SJSA1 (cell line): Measurements from ENCODE around the gene WDR38. TPM values are rescaled to one million over a fixed set of nuclear protein-coding genes. Genes with fewer than 3 reads are reported as not detected.

ENCODE experiments used
- DNase-seq, 2 experiments: peaks; one replicate each; pipeline ENCODE4 v3.0.0-alpha.2; 2015 to 2020; ENCODE audit warnings: low spot score in 2 of 2, low read depth in 1 of 2
- H3K27ac ChIP-seq: fragments of 250-450 bp; sonication (Bioruptor Pico); 2 replicates; pipeline ENCODE4 v1.5.1; 2020; ENCODE audit warnings: mild to moderate bottlenecking, moderate library complexity
- H3K27me3 ChIP-seq: fragments of 250-450 bp; sonication (Bioruptor Pico); replicated peaks from 2 replicates; pipeline ENCODE4 v1.5.1; 2020; ENCODE audit warnings: mild to moderate bottlenecking, moderate library complexity
- H3K36me3 ChIP-seq: fragments of 250-450 bp; sonication (Bioruptor Pico); 2 replicates; pipeline ENCODE4 v1.5.1; 2020; ENCODE audit warnings: mild to moderate bottlenecking
- H3K4me1 ChIP-seq: fragments of 250-450 bp; sonication (Bioruptor Pico); replicated peaks from 2 replicates; pipeline ENCODE4 v1.6.1; 2021; ENCODE audit warnings: mild to moderate bottlenecking
- H3K4me3 ChIP-seq: fragments of 250-450 bp; sonication (Bioruptor Pico); 2 replicates; pipeline ENCODE4 v1.5.1; 2020; ENCODE audit warnings: mild to moderate bottlenecking
- H3K9me3 ChIP-seq: fragments of 250-450 bp; sonication (Bioruptor Pico); replicated peaks from 2 replicates; pipeline ENCODE4 v1.5.1; 2020; ENCODE audit warnings: mild to moderate bottlenecking
- total RNA-seq: library from RNA; depleted of rRNA; stranded (reverse); fragments of >200 nt; shearing (Covaris generic); gene quantifications from 2 replicates; pipeline ENCODE4 v1.2.3, GENCODE V29; 2014; rRNA removed

Gene WDR38
- total RNA-seq, 1 experiment from 2014 or later: not detected

- Histone ChIP-seq H3K4me1 (no peaks in the 10 kb centered on the region), H3K36me3 (peaks cover 29% of the 10 kb centered on the region)
- DNase-seq: no peak
Measured at GRCh38 chr9:124890179-124890578, 36.9 kb downstream of the WDR38 start.

DNA sequence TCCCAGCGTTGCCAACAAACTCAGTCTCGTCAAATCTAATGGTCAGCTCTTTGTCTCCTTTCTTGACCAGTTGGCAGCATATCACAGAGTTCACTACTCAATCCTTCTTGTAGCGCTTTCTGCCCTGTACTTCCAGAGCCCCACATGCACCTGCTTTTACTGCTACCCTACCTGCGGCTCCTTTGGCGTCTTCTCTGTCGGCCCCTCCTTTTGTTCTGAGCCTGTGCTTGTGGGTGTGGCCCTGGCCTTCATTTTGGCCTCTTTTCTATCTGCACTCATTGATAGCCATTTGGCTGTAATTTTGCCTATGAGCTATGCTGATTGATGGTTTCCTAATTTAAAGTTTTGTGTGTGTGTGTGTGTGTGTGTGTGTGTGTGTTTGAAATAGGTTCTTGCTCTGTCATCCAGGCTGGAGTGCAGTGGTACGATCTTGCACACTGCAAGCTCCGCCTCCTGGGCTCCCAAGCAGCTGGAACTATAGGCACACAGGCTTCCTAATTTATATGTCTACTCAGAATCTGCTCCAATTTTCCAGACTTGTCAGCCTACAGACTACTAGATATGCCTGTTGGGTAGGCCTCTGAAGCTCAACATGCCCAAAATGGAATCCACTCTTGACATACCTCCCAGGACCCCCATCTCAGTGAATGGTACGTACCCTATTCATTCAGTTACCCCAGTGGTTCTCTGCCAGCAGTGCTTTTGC is 40.9 kb downstream of the WDR38 start:
- Histone ChIP-seq H3K27ac (no peak overlapping the region), H3K9me3 (no peaks in the 10 kb centered on the region), H3K36me3 (peaks cover 17% of the 10 kb centered on the region), H3K4me3 (no peak overlapping the region), H3K4me1 (no peaks in the 10 kb centered on the region), H3K27me3 (no peaks in the 10 kb centered on the region)
- no peak for DNase-seq

More at GRCh38 chr9:124890179-124890578, 36.9 kb downstream of the WDR38 start:
- H3K27ac ChIP-seq: no peak overlapping the region
- H3K4me3 ChIP-seq: no peak overlapping the region
- H3K9me3 ChIP-seq: no peaks in the 10 kb centered on the region
- H3K27me3 ChIP-seq: no peaks in the 10 kb centered on the region

GRCh38 chr9:124894741-124895170 is 41.5 kb downstream of the WDR38 start:
- Histone ChIP-seq H3K9me3 (no peaks in the 10 kb centered on the region), H3K27me3 (no peaks in the 10 kb centered on the region), H3K4me3 (no peak overlapping the region), H3K27ac (no peak overlapping the region), H3K4me1 (no peaks in the 10 kb centered on the region), H3K36me3 (peaks cover 11% of the 10 kb centered on the region; the same call in 1 of the 2 replicates)
- peak in 1 of 2 experiments; percentile 16 for DNase-seq

DNA sequence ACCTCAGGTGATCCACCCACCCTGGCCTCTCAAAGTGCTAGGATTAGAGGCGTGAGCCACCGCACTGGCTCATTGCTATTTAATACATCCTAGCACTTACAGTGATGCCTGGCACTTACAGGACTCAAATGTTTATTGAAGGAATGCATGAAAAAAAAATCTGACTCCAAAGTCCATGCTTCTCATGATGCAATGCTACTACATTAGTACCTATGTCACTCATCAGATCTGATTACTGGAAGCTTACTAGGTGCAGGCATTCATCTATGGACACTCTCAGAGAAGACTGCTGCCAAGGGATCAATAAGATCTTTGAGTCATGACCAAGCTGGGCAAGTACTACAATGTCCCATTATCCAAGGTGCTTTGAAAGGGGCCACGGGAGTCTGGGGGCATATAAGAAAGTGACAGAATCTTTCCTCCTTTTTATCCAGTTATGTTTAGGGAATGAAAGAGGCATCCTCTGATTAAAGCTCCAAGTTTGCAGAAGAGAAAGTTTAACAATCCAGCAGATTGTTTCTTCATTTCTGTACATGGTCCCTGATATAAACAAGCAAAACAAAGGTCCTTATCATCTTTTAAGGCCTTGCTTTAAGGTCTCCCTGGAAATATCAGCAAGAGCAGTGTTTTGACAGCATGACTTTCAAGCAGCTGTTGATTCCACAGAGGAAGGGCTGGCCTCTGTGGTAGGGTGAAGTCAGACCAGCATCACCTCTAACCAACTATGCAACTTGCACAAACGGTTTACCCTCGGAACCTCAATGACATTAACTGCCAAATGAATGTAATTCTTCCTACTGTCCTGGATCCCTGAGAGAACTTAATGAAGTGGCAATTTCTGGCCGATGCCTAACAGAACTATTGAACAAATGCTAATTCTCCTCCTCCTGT is 44.6 kb downstream of the WDR38 start:
- H3K27ac ChIP-seq: no peak overlapping the region
- H3K4me3 ChIP-seq: no peak overlapping the region
- DNase-seq: no peak
- no peaks in the 10 kb centered on the region for H3K27me3 ChIP-seq
- H3K36me3 ChIP-seq: peaks cover 7% of the 10 kb centered on the region; the same call in 1 of the 2 replicates
- no peaks in the 10 kb centered on the region for H3K4me1 ChIP-seq
- H3K9me3 ChIP-seq: no peaks in the 10 kb centered on the region

- no peaks in the 10 kb centered on the region for H3K4me1 ChIP-seq
Measured at GRCh38 chr9:124899845-124900244, 46.6 kb downstream of the WDR38 start.

DNA sequence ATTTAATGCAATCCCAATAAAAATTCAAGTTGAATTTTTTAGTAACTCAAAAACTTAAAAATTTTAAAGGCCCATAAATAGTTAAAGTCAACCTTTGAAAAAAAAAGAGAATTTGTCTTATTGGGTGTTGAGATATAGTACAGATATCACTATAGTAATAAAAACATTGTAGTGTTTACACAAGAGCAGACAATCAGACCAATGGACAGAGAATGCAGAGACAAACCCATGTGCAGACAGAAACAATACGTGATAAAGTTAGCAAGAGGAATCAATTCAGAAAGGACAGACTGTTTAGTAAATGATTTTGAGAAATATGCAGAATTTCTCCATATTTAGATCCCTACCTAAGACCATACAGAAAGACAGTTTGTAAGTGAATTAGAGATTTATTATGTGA is 53.7 kb downstream of the WDR38 start:
- Histone ChIP-seq H3K9me3 (no peaks in the 10 kb centered on the region), H3K27me3 (no peaks in the 10 kb centered on the region), H3K4me3 (no peak overlapping the region), H3K27ac (no peak overlapping the region), H3K4me1 (no peaks in the 10 kb centered on the region), H3K36me3 (peaks cover 5% of the 10 kb centered on the region)
- no peak for DNase-seq

More at GRCh38 chr9:124899845-124900244, 46.6 kb downstream of the WDR38 start:
- Histone ChIP-seq H3K36me3 (no peaks in the 10 kb centered on the region), H3K4me3 (no peak overlapping the region), H3K9me3 (no peaks in the 10 kb centered on the region), H3K27me3 (no peaks in the 10 kb centered on the region), H3K27ac (no peak overlapping the region)
- DNase-seq: no peak

Other genes starting within 250 kb of the WDR38 start
- 0.88 and 1.0 TPM in 2 replicates for gene NR6A1, start 82.1 kb upstream of the WDR38 start, total RNA-seq
- 5.0 and 7.8 TPM in 2 replicates for gene OLFML2A, start 76.3 kb upstream of the WDR38 start, total RNA-seq
- gene RPL35, start 8.5 kb downstream of the WDR38 start, total RNA-seq: 1,575 and 1,653 TPM in 2 replicates
- 31.5 and 41.3 TPM in 2 replicates for gene ARPC5L, start 8.7 kb downstream of the WDR38 start, total RNA-seq
- 7.6 and 8.5 TPM in 2 replicates for gene GOLGA1, start 87.6 kb downstream of the WDR38 start, total RNA-seq